NB4 (cell line): ENCODE data around the gene SLC25A48.

Source experiments
- MYC ChIP-seq: IDR thresholded peaks from 2 replicates; pipeline ENCODE4 v1.6.1; 2011; ENCODE audit warnings: low read depth, low read length
- POLR2A ChIP-seq: IDR thresholded peaks from 2 replicates; pipeline ENCODE4 v1.6.1; 2011; ENCODE audit warnings: mild to moderate bottlenecking; ENCODE audit not compliant: insufficient read length; ENCODE audit errors: extremely low read depth
- TF ChIP-seq, protein P1 (sequence below): IDR thresholded peaks from one replicate; pipeline ENCODE4 v1.5.1; 2012; ENCODE audit warnings: low read depth, low read length
- TF ChIP-seq, protein P2 (sequence below): IDR thresholded peaks from 2 replicates; pipeline ENCODE4 v1.6.1; 2011; ENCODE audit warnings: low read depth, low read length

DNA sequence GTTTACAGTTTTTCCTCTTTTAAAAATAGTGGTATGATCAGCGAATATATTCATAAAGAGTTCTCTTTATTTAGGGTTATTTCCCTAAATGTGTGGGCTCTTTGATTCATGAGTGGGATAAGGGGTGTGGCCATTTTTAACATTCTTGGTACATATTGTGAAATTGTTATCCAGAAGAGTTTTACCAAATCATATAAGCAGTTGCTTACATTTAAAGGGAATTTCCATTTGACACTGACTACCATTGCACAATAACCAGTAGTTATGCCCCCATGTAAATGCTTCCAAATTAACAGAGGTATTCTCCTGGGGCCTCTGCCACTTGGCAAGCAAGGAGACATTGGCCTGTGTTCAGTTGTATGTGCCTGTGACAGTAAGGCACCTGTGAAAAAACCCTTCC, 27.2 kb downstream of the SLC25A48 start:
- TF ChIP-seq POLR2A (no peak), MYC (no peak)
- TF ChIP-seq, protein P1, sequence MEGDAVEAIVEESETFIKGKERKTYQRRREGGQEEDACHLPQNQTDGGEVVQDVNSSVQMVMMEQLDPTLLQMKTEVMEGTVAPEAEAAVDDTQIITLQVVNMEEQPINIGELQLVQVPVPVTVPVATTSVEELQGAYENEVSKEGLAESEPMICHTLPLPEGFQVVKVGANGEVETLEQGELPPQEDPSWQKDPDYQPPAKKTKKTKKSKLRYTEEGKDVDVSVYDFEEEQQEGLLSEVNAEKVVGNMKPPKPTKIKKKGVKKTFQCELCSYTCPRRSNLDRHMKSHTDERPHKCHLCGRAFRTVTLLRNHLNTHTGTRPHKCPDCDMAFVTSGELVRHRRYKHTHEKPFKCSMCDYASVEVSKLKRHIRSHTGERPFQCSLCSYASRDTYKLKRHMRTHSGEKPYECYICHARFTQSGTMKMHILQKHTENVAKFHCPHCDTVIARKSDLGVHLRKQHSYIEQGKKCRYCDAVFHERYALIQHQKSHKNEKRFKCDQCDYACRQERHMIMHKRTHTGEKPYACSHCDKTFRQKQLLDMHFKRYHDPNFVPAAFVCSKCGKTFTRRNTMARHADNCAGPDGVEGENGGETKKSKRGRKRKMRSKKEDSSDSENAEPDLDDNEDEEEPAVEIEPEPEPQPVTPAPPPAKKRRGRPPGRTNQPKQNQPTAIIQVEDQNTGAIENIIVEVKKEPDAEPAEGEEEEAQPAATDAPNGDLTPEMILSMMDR = no peak
- TF ChIP-seq, protein P2, sequence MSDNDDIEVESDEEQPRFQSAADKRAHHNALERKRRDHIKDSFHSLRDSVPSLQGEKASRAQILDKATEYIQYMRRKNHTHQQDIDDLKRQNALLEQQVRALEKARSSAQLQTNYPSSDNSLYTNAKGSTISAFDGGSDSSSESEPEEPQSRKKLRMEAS = no peak
